ENCODE measurements around the gene BEX2.
"Not testable (repeated sequence)": the region's sequence is repeated elsewhere in the genome, so short reads cannot be mapped to it uniquely, and the experiment has no call there.

Gene BEX2

DNA sequence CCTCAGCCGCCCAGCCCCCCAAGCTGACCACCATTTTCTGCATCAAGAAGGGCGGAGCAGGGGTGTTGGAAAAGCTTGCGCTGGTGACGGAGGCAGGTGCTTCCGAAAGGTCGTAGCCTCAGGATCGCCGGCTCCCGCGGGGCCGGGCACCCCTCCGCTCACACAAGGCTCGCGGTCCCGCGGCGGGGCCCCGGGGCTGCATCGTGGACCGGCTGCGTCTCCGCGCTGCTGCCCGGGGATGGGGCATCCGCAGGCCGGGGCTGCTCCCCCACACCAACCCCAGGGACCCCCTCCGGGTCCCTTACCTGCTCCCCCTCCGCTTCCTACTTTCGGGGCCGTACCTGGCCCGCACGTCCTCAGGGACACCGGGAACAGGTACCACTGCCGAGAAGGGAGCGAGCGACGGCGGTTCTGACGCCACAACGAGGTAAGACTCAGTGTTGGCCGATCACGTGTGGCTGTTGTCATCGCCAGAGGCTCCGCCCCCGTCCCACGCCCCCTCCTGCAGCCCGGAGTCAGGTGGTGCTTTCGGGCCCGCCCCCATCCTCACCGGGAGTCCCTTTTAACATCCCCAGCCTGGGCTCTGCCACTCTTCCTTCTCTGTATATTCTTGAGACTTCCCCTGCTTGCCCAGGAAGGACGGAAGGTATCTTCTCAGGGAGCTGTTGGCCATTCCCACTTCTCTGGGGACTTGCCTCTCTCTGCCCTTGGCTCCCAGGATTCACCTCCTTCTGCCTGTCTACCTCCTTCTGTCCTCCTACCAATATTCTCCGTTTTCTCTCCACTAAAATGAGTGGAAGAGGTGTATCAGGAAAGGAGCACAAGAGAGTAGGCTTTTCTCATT lies at the start of gene BEX2:
Gene BEX2, minus strand, starts transcription at position 436 of the 844 bp plus-strand sequence. CDS start 1,014 bp downstream, outside the sequence.
- TF ChIP-seq CTCF (IDR thresholded peaks at IDR 0.05; ENCODE audit: borderline replicate concordance, insufficient read depth, low read depth, low read length), result no peak
- peak within 1 kb of the TSS; percentile 36 for H3K4me3 ChIP-seq (ENCODE audit: low read depth, low read length)

GRCh38 chrX:103360092-103360491 lies 49.3 kb upstream of the BEX2 start:
- no peak for TF ChIP-seq CTCF (IDR thresholded peaks at IDR 0.05; ENCODE audit: borderline replicate concordance, insufficient read depth, low read depth, low read length)
- no peak overlapping the region for H3K4me3 ChIP-seq (ENCODE audit: low read depth, low read length)

GRCh38 chrX:103359605-103360004 lies 48.8 kb upstream of the BEX2 start:
- H3K4me3 ChIP-seq (ENCODE audit: low read depth, low read length), result not testable (repeated sequence)

GRCh38 chrX:103357871-103358270 lies 47.1 kb upstream of the BEX2 start:
- TF ChIP-seq CTCF (IDR thresholded peaks at IDR 0.05; ENCODE audit: borderline replicate concordance, insufficient read depth, low read depth, low read length), result no peak
- H3K4me3 ChIP-seq (ENCODE audit: low read depth, low read length), result no peak overlapping the region

DNA sequence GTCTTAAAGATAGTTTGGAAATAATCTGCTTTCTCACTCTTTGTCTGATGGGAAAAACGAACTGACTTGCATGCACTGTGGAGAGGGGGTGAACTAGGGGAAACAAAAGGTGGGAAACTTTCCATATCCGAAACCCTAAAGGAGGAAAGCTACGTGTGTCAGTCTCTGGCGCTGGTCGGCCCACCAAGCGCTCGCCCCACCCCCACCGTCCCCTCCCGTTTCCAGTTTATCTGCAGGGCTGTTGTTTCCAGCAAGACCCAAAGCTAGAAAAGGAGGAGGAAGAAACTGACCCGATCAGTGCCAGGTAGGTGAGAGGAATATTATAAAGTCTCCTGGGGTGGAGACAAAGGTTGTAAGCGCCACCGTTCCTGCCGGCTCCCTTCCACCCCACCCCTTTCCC lies 46.1 kb upstream of the BEX2 start:
- no peak overlapping the region for H3K4me3 ChIP-seq (ENCODE audit: low read depth, low read length)
- TF ChIP-seq CTCF (IDR thresholded peaks at IDR 0.05; ENCODE audit: borderline replicate concordance, insufficient read depth, low read depth, low read length), result no peak

- no peak for TF ChIP-seq CTCF (IDR thresholded peaks at IDR 0.05; ENCODE audit: borderline replicate concordance, insufficient read depth, low read depth, low read length)
Observed at GRCh38 chrX:103356130-103356798, 45.5 kb upstream of the BEX2 start, which contains the start of gene TCEAL9. TCEAL9 (plus strand) TSS chrX:103356506; CDS start chrX:103357685, 1,179 bp downstream.

DNA sequence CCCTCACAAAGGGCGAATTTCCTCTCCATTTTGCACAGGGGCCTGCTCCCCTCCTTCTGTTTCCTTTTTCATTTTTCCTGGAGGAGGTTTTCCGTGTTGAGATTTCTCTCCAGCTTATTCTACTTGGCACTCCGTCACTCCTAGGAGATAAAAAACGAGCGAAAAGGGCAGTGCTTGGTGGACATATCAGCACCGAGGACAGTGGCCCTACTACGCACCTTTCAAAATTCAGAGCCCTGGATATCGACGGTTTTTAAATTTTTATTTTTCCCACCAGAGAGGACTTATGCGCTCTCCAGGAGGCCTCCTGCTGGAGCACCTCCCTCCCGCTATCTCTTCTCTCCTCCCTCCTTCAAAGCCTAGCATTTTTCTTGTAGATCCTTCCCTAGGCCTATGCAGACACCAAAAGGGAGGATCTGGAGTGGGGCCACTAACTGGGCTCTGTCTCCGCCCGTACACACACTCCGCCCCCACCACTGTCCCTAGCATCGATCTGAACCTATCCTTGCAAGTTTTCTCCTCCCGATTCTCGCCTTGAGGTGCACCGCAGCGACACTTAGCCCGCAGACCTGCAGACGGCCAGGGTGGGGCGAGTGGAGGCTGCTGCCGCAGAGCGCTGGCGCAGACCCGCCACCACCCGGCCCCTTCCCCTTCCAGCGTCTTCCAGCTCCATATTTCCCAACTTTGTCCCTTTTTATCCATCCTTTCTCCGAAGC lies 37.0 kb upstream of the BEX2 start:
- no peak for TF ChIP-seq CTCF (IDR thresholded peaks at IDR 0.05; ENCODE audit: borderline replicate concordance, insufficient read depth, low read depth, low read length)
- H3K4me3 ChIP-seq (ENCODE audit: low read depth, low read length), result no peak overlapping the region

More at GRCh38 chrX:103356130-103356798, 45.5 kb upstream of the BEX2 start, which contains the start of gene TCEAL9:
- no peak within 1 kb of the TSS for H3K4me3 ChIP-seq (ENCODE audit: low read depth, low read length)
